ENCODE measurements around the gene APMAP.
"Not testable (repeated sequence)": the region's sequence is repeated elsewhere in the genome, so short reads cannot be mapped to it uniquely, and the experiment has no call there.

Gene APMAP

DNA sequence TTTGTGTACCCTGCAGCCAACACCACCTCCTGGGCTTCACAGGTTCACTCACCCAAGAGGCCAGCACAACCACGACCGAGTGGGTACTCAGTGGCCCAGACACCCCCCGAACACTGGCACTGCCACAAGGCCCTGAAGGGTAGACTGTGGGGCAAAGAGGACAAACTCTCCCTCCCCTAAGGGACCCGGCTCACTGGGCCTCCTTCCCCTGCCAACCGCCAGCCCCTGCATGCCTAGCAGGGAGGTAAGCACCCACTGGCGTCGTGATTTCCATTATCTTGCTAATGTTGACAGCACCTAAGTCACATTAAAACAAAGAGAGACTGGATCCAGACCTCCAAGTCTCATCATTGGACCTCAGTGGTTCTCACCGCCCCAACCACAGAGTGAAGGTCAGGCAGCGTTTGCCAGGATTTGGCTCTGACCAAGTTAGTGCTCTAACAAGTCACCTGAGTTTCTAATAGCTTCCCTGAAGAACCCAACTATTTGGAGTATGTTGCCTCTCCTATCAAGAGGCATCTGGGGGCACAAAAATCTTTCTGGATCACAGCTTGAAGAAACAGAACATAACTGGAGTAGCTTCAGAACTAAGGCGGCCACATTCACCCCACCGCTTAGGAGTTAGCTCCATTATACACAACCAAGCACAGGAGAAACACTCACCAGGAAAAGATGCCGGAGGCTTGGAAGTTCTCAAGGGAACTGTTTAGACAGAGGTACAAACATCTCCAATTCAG is 14.0 kb upstream of the APMAP start:
- DNase-seq = no peak

DNA sequence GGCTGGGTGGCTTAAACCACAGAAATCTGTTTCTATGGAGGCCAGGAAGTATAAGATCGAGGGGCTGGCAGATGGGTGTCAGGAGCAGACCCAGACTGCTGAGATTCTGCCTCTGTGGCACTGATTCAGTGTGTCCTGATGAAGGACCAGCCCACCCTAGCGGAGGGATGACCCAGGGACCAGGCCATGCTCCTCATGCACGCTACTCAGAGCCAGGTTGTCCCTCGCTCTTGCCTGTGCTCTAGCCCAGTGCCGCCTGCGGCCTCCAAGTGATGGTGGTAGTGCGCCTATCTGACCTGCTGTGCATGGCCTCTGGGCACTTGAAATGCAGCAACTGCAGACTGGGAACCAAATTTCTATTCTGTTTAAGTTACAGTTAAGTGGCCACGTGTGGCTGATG is 13.1 kb upstream of the APMAP start:
- no peak for DNase-seq

DNA sequence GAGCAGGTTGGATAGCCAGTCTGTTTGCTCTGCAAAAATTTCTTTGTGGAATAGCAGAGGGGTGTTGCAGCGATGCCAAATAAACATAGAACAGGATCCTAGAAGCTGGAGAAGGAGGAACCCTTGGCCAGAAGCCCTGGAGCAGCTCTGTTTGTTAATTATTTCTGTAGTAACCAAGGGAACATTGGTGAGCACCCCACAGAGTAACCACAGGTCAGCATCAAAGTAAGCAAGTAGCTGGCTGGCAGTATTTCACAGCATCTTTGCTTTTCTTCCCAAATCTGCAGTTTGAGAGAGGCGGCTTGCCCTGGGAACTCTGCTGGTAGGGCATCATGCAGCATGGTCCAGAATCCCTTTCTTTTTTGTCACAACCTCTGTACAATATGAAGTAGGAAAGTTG is 12.7 kb upstream of the APMAP start:
- no peak for DNase-seq

GRCh38 chr20:25003002-25003401 is 10.5 kb upstream of the APMAP start:
- no peak for DNase-seq

- DNase-seq = not testable (repeated sequence)
These were observed 8.8 kb upstream of the APMAP start for GRCh38 chr20:25001323-25001722.

- no peak for DNase-seq
These were observed 7.8 kb upstream of the APMAP start for GRCh38 chr20:25000268-25000801.

- DNase-seq = no peak
These were observed 7.0 kb upstream of the APMAP start for GRCh38 chr20:24999568-24999967.

GRCh38 chr20:24998631-24999445 is 6.3 kb upstream of the APMAP start:
- DNase-seq = no peak

DNA sequence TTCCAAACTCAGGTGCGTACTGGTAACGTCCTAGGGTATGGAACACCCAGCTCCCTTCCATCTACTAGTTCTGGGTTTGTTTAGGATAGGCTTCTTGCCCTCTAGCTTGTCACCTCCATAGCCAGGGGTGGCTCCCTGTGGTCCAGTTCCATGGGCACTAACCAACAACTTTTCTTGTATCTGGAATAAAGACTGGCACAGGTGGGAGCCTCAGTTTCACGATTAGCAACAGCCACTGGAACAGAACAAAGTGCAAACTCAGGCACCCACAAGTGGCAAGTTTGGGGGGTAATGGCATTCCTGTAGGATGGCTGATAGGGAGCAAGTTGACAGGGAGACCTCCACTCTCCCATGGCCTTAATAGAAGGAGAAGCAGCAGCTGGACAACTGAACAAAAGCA is 5.6 kb upstream of the APMAP start:
- DNase-seq = no peak

DNA sequence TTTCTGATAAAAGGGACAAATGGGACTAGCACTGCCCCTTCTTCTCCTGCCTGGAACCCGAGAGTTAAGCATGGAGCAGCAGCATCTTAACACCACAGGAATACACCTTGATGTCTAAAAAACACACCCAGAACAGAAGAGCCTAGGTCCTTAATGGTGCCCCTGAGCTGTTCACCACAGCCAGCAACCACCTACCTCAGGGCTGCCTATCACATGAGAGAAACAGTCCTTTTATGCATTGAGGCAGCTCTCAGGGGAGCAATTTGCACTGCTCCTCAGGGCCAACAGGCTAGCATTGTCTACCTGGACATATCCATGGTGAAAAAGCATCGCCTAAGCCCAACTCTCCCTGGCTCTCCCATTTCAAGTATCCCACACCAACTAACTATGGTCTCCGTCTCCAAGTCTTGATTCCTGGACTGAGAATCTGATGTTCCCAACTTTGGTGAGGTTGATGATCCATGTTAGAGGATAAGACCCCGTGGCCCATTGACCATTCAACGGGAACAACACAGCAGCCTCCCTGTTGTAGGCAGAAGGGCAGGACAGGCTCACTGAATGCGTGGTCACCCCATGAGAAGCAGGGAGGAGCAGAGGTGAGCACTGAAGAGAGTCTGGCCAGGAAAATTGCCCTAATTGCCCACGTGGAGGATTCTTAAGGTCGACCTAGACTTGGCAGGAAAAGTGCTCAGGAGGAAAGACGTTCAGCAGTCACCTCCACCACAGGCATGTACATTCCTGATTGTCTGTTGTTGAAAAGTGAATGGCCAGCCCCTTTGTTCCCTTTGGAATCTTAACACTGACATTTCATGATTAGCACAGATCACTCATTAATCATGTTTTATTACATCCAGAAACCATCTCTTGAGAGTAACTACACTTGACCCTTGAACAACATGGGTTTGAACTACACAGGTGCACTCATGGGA is 4.2 kb upstream of the APMAP start:
- DNase-seq = no peak

DNA sequence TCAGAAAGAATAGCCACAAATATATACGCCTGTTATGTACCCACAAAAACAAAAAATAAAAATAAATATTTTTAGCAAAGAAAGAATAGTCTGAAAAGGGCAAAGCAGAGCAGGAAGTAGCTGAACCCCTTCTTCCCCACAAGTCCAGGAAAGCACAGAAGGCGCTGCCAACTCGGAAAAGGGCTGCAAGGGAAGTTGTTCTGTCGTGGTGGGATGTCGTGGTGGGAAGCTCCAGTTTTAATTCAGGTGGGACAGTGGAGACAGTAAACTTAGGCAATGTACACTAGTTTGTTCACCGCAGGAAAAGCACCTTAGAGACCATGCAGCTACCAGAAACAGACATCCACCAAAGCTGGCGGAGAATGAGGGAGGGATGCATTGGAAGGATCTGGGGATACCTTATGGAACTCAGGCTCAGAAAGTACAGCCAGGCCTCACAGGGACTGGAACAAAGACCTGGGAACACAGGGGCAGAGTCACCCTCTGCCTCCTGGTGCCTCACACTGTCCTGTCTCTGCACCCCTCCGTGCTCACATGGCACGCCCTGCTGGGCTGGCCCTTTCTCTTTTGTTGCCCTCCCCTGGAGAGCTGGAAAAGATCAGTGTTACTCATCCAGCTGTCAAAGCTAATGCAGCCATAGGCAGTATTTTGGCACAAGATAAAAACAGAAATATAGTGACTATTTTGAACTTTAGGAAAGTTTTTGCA is 3.3 kb upstream of the APMAP start:
- DNase-seq = no peak

DNA sequence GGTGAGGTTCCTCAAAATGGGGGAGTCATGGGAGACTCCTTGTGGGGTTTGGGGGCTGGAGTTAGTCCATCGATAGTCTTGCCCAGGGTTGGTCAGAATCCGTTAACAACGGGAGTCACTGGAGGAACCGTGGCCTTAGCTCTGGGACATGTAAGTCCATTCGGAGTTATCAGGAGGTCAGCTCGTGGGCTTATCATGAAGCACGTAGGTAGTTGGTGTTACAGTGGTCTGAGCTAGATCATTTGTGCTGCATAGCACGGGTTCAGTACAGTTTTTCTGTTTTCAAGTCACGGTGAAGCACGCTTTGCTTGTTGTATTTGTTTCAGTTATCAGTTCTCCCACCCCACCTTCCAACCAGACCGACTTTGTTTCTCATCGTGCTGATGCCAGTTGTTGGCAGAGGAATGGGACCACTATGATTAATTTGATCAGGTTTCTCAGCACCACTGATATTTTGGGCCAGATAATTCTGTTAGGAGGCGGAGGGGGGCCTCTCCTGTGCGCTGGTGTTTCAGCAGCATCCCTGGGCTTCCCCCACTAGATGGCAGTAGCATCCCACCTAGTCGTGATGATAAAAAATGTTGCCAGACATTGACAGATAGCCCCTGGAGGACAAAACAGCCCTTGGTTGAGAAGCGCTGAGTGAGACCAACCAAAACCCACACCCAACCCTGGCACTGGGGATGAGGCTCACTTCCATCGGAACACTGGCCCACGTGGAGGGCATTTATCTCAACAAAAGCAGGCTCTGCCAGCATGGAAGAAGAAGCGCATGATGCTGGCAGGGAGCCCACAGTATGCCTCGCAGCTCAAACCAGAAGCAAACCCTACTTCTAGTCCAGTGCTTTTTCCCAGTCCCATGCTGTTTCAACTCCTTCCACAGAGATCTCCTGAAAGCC is 2.2 kb upstream of the APMAP start:
- DNase-seq = no peak

- no peak for DNase-seq
These were observed 1.6 kb upstream of the APMAP start for GRCh38 chr20:24994186-24994465.

DNA sequence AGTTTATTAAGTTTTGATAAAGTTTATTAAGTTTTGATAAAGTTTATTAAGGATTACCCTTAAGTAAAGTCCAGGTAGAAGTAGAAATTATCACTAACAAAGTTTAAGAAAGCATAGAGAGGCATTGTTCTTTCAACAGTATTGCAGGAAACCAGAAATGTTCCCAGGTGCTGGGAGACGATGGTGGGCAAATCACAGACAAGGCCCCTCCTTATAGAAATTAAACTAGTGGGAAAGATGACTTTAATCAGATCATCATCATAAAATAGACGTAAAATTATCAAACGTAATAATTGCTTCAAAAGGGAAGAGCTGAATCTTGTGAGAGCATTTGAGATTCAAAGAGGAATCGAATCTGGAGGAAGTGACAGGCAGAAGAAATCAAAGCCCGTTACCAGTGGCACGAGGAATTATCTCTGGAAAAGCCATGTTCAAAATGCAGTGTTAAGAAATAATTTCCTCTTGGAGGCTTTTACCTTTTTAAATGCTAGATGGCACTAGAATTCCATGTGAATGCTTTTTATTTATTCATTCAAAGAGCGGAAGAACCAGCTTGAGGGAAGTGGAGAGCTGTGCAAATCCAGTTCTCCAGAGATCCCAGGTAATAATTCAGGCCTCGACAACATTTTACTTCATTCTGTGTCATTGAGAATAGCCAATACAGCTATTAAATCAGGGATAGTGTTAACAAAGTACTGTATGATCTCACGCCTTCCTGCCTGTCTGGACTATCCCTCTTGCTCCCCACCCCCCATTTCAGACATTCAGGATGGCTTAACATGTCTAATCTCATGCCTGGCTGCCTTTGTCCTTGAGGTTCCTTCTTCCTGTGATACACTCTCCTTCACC is 1.0 kb upstream of the APMAP start:
- no peak for DNase-seq

DNA sequence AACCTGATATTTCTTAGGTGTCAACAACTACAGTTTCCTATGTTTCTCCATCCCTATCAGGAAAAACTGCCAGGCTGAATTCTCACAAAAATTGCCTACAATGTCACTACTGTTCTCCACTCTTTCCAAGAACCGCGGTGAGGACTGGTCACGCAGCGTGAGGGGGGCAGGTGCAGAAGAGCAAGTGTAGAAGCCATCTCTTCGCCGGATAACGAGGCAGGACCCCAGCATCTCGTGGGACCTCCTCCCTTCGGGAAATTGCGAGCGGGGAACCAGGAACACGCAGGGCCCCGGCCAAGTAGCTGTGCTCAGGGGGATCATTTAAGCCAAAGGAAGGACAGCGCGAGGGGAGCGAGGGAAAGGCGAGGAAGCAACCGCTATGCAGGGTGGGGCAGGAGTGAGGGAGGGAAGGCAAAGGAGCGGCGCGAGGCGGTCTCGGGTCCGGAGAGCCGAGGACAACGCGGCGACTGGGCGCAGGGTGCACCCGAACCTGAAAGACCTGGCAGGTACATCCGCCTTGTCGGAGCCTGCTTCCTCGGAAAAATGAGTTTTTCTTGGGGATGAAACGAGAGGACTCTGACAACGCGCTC is 559 bp downstream of the APMAP start:
- DNase-seq = no peak

GRCh38 chr20:24990810-24991252 is 1.7 kb downstream of the APMAP start:
- DNase-seq = no peak

GRCh38 chr20:24989162-24989561 is 3.4 kb downstream of the APMAP start:
- DNase-seq = no peak

DNA sequence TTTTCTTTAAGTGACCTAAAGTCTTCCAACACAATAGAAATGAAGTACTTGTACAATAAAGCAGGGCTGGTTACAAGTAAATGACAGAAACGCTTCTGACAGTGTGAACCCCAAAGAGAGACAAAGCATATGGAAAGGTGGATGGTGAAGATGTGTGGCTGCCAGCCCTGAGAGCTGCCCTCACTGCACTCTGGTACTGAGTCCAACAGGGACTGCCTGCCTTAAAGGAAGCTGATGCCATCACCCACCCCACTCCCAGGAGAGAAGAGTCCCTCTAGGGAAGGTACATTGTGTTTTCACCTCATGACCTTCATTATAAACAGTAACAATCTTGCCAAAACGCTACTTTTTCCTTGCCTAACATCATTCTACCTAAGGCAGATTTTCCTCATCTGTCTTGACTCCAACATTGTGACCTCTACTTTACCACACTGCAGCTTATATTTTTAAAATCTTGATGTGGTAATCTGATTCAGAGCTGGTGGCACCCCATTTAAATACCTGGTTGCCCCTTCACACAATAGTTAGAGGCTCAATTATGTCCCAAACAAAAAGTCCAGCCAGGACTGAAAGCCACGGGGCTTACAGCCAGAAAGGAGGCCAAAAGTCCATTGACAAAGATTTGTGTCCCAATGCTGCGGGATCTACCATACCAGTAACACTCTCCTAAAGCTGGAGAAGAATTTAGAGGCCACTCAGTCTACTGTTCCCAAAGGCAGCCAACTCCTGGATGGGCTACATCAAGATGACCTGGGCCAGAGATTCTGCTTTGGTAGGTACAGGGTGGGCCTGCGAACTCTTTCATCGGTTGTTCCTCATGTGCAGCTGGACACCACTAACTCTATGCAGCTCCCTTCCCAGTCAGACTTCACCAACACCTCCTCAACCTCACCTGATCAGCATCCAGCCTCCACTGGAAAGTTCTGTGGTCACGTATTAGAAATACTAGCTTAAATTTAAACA is 4.4 kb downstream of the APMAP start:
- no peak for DNase-seq

GRCh38 chr20:24987244-24987643 is 5.3 kb downstream of the APMAP start:
- DNase-seq = no peak

All from activated gamma-delta T cell (primary cell).